ENCODE data around the gene SMAD4.
A peak's percentile ranks its signal among the peaks of the same experiment; 100 is the strongest.

SMAD4 gene

GRCh38 chr18:51132256-51132935 is 102.4 kb downstream of the SMAD4 start:
- peak overlapping the region in 1 of 21 experiments; percentile 5 for H3K27ac ChIP-seq
- no peak overlapping the region for H3K4me3 ChIP-seq

DNA sequence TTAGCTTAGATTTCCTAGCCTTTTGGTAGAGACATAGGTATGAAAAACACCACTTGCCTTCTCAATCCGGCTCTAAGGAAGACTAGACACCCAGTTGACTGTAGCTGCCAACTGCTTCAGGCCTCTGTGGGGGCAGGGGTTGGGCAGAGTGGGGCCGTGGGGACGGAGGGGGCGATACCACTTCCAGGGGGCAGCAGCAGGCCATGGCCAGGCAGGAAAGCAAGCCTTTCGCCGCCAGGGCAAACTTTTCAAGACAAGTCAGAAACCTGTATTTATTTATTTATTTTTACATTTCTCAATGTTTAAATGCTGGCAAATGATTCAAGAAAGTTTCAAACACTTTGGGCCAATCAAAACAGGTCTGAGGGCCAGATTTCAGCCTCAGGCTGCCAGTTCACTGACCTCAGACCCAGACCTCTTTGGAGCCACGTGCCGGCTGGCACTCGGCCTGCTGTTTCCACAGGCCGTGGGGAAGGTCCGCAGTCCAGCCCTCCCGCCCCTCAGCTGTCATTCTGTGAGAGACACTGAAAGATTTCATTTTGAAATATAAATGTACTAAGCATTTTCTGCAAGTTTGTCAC is 103.7 kb downstream of the SMAD4 start:
- H3K4me3 ChIP-seq: no peak overlapping the region
- no peak overlapping the region for H3K27ac ChIP-seq
